Activated gamma-delta T cell treated with Interleukin-2 at 50 U/mL for 16 hours (primary cell): ENCODE results near the gene GLP1R.
A peak's percentile ranks its signal among the peaks of the same experiment; 100 is the strongest.

Source experiments
- DNase-seq: peaks from one replicate; pipeline ENCODE4 v3.0.0-alpha.2; 2020

Gene GLP1R

GRCh38 chr6:39048481-39049399 lies at the start of gene GLP1R:
Gene GLP1R (plus strand): TSS chr6:39048781. CDS start chr6:39048841, 60 bp downstream.
- DNase-seq = no peak

DNA sequence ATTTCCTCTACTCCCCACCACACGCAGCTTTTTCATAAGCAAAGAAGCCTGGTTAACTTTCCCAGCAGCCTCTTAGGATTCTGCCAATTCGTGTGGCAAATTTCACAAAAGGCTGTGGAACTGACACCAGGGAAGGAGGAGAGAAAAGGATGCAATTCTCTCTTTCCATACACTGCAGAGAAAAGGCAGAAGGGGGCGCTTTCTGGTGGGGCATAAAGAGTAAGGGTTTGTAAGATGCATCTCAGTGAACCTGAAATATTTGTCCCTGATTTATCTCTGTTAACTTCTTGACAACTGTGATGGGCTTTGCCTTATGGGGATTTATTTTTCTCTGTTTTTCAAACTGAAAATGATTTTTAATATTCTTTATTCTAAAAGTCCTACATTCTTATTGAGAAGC lies 45.5 kb upstream of the GLP1R start:
- no peak for DNase-seq

GRCh38 chr6:39003492-39003891 lies 45.1 kb upstream of the GLP1R start:
- no peak for DNase-seq

DNA sequence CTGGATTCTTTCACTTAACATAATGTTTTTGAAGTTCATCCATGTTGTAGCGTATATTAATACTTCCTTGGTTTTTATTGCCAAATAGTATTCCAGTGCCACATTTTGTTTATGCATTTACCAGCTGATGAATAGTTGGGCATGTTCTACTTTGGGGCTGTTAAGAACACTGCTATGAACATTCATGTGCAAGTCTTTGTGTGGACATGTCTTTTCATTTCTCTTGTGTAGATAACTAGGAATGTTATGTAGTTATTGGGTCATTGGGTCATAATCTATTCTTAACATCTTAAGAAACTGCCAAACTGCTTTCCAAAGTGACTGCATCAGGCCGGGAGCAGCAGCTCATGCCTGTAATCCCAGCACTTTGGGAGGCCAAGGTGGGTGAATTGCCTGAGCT lies 43.8 kb upstream of the GLP1R start:
- DNase-seq = no peak

DNA sequence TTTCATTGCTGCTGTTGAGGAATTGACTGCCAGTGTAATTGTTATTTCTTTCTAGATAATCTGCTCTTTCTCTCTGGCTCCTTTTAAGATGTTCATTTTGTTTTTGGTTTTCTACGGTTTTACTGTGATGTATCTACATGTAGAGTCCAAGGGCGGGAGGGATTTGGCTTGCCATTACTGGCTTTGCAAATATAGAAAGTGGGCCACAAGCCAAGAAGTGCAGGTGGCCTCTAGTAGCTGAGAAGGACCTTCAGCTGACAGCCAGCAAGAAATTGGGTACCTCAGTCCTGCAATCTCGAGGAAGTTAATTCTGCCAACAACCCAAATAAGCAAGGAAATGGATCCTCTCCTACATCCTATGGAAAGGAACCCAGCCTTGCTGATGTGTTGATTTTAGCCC lies 42.8 kb upstream of the GLP1R start:
- no peak for DNase-seq

- DNase-seq = no peak
Observed at GRCh38 chr6:39007575-39007974, 41.0 kb upstream of the GLP1R start.

DNA sequence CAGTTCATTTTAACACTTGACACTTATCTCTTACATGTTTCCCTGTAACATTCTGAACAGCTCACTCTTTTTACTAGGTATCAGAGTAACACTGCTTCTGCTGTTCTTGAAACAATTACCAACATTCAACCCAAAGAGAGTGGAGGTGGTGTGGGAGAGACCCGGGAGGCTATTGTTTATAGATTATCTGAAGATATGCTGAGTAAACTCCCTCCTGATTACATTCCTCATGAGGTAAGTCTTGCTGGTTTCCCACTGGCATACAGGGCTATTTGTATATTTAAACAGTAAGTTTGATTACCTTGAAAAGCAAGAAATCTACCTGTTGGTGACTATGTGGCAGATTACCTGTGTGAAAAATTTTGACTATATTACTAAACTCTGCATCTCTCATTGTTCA lies 39.8 kb upstream of the GLP1R start:
- DNase-seq = no peak

DNA sequence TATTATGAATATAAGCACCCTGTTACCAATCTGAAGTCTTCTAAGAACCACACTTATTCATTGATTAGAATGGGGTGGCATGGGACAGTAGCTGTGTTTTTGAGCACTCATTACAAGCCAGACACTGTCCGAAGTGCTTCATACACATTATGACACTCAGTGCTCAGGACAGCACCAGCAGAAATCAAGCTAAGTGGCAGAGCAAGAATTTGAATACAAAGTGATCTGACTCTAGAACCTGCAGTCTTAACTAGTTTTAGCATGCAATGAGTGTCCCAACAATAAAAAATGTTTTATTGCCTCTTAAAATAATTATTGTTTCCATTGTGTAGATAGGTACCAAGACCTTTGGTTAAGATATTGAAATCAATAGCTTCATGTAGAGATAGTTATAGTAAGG lies 39.1 kb upstream of the GLP1R start:
- DNase-seq = no peak

- no peak for DNase-seq
Observed at GRCh38 chr6:39016839-39017546, 31.6 kb upstream of the GLP1R start.

DNA sequence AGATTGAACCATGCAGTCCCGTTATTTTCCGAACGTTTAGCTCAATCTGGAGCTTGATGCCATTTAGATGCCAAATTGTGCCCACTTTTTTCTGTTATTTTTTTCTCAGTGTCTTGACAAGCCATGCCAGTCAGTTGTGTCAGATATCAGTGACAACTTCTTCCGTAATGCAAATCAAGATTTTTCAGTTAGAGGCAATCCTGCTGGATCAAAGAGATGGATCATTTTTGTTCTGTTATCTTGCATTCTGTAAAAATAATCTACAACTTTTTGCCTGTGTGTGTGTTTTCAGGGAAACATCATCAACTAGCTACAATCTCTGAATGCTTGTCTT lies 31.1 kb upstream of the GLP1R start:
- DNase-seq = no peak

DNA sequence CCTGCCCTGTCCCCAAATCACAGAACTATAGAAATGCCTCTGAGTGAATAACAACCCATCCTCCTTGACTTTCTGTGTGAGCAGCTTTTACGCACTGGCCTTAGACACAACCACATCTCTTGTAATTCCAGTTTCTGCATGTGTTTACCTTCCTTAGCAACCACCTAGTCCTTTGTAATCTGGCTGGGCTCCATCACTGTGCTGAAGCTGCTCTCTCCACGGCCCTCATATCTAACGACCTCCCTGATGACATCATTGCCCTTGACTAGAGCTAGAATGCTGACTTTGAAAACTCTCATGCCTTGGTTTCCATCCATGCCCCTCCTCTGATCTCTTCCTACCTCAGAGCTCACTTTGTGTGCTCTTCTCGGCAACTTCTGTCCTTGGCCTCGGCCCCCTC lies 30.5 kb upstream of the GLP1R start:
- no peak for DNase-seq

- no peak for DNase-seq
Observed at GRCh38 chr6:39020136-39020535, 28.4 kb upstream of the GLP1R start.

GRCh38 chr6:39021041-39021440 lies 27.5 kb upstream of the GLP1R start:
- DNase-seq = no peak

DNA sequence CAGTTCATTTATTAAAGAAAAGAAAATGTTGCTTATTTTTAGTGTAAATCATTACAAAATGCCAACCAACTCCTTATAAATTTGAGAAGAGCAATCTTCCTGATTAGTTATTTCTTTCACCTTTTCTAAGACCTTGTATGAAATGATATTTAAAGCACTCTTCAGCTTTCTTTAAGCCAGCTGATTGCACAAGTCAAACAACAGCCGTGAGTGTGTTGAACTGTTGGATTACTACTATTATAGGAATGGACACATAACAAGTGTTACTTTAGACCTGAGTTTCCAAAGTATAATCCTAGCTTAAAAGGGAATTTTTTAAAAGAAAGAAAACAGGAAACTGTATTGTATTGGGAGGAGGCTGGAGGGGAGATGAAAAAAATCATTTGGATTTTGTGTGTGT lies 26.8 kb upstream of the GLP1R start:
- DNase-seq = no peak

- no peak for DNase-seq
Observed at GRCh38 chr6:39026175-39026574, 22.4 kb upstream of the GLP1R start.

DNA sequence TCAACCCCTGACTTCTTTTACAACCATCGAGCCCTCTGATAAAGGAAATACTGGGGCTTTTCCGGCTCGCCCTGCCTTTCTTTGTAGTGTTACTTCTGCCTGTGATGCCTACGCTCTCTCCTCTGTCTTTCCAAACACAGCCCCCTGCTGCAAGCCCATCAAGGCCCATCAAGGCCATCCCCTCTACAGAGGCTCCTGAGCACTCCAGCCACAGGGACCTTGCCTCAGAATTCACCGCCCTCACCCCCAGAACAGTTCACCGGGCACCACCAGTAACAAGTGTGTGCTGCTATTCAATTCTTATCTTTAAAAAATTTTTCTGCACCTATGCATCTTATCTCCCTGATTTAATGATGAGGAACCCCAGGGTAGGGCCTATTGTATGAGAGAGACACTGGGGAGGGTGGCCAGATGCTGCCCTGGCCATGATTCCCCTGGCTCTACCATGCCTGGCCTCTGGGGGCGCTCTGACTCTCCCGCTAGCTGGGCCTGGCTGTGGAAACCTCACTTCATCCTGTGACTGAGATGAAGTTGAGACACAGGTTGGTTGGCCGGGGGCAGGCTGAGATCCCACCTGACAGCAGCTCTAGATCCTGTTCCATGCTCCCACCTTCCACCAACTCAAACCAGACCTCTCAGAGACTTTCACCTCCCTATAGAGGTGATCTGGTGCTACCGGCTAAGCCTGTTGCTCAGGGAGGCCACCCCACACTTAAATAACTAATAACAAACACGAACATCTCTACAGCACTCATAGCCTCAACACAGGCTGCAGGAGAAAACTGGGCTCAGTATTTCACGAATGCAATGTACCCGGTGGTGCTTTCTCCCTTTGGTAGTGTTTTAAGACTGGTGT lies 19.2 kb upstream of the GLP1R start:
- DNase-seq = peak; percentile 19

GRCh38 chr6:39035681-39036080 lies 12.9 kb upstream of the GLP1R start:
- DNase-seq = no peak

DNA sequence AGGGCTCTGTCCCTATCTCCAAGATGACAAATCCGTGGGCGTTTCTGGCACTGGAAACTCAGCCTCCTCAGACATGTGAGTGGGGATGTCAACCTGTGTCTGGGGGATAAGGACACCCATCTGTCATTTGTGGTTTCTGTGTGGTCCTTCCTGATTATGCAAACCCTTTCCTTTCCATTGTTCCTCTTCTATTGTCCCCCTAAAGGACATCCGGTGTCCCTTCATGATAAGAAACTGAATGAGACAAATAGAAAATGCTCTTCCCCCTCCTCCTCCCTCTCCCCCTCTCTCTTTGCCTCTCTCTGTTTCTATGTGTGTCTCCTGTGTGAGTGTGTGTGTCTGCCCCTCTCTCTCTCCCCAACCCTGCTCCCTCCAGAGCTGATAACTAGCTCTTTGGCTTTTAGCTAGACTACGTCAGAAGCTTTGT lies 11.5 kb upstream of the GLP1R start:
- no peak for DNase-seq

DNA sequence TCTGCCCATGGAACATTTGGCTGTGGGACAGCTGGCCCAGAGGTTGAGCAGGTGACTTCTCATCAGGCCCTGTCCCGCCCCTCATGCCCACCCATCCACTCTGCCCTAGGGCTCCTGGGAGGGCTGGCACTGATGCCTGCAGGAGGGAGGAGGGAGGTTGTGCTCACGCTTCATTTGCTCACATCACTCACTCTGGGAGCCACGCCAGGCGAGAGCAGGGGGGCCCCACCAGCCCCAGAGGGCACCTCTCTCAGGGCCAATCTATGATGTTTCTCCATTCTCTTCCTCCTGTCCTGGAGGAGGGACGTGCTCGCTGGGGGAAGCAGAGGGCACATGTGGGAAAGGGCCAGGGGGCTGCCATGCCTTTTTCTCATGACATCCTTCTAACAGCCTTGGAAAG lies 10.9 kb upstream of the GLP1R start:
- DNase-seq = no peak

DNA sequence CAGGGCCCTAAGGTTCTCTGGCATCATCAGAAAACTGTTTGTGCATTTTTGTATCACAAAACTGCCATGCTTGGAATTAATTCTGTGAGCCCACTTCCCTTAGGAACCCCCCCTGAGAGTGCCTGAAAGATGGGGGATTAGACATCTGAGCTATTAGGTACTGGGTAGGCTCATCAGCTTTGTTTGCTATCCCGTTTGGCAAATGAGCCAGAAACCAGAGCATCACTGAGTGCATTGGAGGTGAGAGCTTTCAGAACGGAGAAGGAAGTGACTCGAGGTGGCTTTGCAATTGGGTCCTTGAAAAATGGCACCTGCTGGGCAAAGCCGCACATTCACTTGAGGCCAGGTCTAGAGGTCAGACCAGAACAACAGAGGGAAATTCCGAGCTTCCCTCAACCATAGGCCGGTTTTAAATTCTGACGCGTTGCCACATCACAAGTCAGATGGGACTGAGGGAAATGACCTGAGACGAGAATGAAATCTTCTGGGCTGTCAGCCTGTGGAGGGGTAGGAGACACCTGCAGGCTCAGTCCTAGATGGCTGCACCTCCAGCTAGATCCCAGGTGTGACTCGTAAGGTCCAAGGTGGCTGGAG lies 8.4 kb upstream of the GLP1R start:
- DNase-seq = no peak

- no peak for DNase-seq
Observed at GRCh38 chr6:39041072-39041471, 7.5 kb upstream of the GLP1R start.

GRCh38 chr6:39043776-39044175 lies 4.8 kb upstream of the GLP1R start:
- no peak for DNase-seq

- no peak for DNase-seq
Observed at GRCh38 chr6:39044181-39044580, 4.4 kb upstream of the GLP1R start.
